AG04450 (cell line): ENCODE results near the gene ZNF518A. TPM values are rescaled to one million over a fixed set of nuclear protein-coding genes. Genes with fewer than 3 reads are reported as not detected.

Experiments
- CTCF ChIA-PET: fragments of 300-600, 350-600 bp; formaldehyde crosslinking; extraction: SDS; loops from one replicate; lab custom pipeline; 2022; ENCODE audit warnings: antibody characterized with exemption, inconsistent platforms; lab: Charles Lee
- POLR2A ChIA-PET: fragments of 350-600 bp; formaldehyde crosslinking; extraction: SDS; loops from one replicate; lab custom pipeline; 2021; ENCODE audit warnings: antibody characterized with exemption, inconsistent platforms; lab: Yijun Ruan, JAX
- DNase-seq: peaks from one replicate; pipeline ENCODE4 v3.0.0-alpha.2; 2011; ENCODE audit warnings: low read depth, low spot score
- H3K27ac ChIP-seq: one replicate; pipeline ENCODE4 v1.5.1; 2012; ENCODE audit warnings: low read depth, low read length, control low read depth
- H3K27me3 ChIP-seq: one replicate; pipeline ENCODE4 v1.6.0; 2012; ENCODE audit warnings: low read length; ENCODE audit not compliant: control insufficient read depth, insufficient read depth
- H3K4me3 ChIP-seq: 2 replicates; pipeline ENCODE4 v1.5.1; 2011; ENCODE audit warnings: mild to moderate bottlenecking, low read depth, low read length, control low read depth
- H3K9me3 ChIP-seq: 2 replicates; pipeline ENCODE4 v1.5.1; 2012; ENCODE audit warnings: low read length; ENCODE audit not compliant: control insufficient read depth, insufficient read depth
- CTCF ChIP-seq: IDR thresholded peaks from 2 replicates; pipeline ENCODE4 v1.5.1; 2011; ENCODE audit warnings: low read depth, low read length, control low read depth, inconsistent platforms
- polyA plus RNA-seq: library from polyadenylated mRNA; depleted of rRNA; stranded (reverse); fragments of >200 nt; gene quantifications from 2 replicates; pipeline ENCODE4 v1.2.3, GENCODE V29; 2011

ZNF518A gene
- polyA plus RNA-seq, 1 experiment: 9.1 TPM

GRCh38 chr10:96152437-96152836, 22.3 kb downstream of the ZNF518A start:
- H3K4me3 ChIP-seq: no peak overlapping the region

GRCh38 chr10:96153070-96153469, 23.0 kb downstream of the ZNF518A start:
- ChIA-PET CTCF (no interaction called here), POLR2A (no interaction called here)
- H3K27me3 ChIP-seq: no peaks in the 10 kb centered on the region
- H3K4me3 ChIP-seq: no peak overlapping the region
- H3K27ac ChIP-seq: no peak overlapping the region
- TF ChIP-seq CTCF: no peak
- no peak for DNase-seq
- no peaks in the 10 kb centered on the region for H3K9me3 ChIP-seq

More at GRCh38 chr10:96152437-96152836, 22.3 kb downstream of the ZNF518A start:
- Histone ChIP-seq H3K9me3 (no peaks in the 10 kb centered on the region), H3K27ac (no peak overlapping the region), H3K27me3 (no peaks in the 10 kb centered on the region)
- no peak for DNase-seq
- ChIA-PET POLR2A (no interaction called here), CTCF (interaction anchor here (0.6 kb wide), 1 partner anchor 459 kb away, joined by 3 read pairs; the partner anchor contains the start of gene TCTN3)
- TF ChIP-seq CTCF: no peak

GRCh38 chr10:96165726-96166125, 35.6 kb downstream of the ZNF518A start:
- Histone ChIP-seq H3K27me3 (no peaks in the 10 kb centered on the region), H3K4me3 (no peak overlapping the region), H3K27ac (no peak overlapping the region), H3K9me3 (no peaks in the 10 kb centered on the region)
- POLR2A ChIA-PET: no interaction called here
- no peak for DNase-seq
- CTCF ChIA-PET: interaction anchor here (0.6 to 1.0 kb wide), 3 partner anchors 13 to 233 kb away, joined by 3 read pairs; no protein-coding TSS in a partner anchor
- no peak for TF ChIP-seq CTCF

- Histone ChIP-seq H3K9me3 (no peaks in the 10 kb centered on the region), H3K27ac (no peak overlapping the region), H3K27me3 (no peaks in the 10 kb centered on the region), H3K4me3 (no peak overlapping the region)
- POLR2A ChIA-PET: no interaction called here
- no peak for TF ChIP-seq CTCF
- CTCF ChIA-PET: interaction anchor here (0.6 to 0.7 kb wide), 2 partner anchors 107 to 878 kb away, joined by 4 read pairs; partner anchors contain the start of gene PDLIM1
- no peak for DNase-seq
Observed at GRCh38 chr10:96168546-96168945, 38.4 kb downstream of the ZNF518A start.

- no peak overlapping the region for H3K4me3 ChIP-seq
- H3K27me3 ChIP-seq: no peaks in the 10 kb centered on the region
- POLR2A ChIA-PET: no interaction called here
- no peak for TF ChIP-seq CTCF
- DNase-seq: no peak
- no peak overlapping the region for H3K27ac ChIP-seq
- CTCF ChIA-PET: no interaction called here
- H3K9me3 ChIP-seq: no peaks in the 10 kb centered on the region
Observed at GRCh38 chr10:96170230-96170629, 40.1 kb downstream of the ZNF518A start.
